ENCODE results near the gene CD1D.
"Not testable (repeated sequence)": the region's sequence is repeated elsewhere in the genome, so short reads cannot be mapped to it uniquely, and the experiment has no call there.

CD1D gene

GRCh38 chr1:158180741-158181576 is at the start of gene CD1D:
Gene CD1D, plus strand, starts transcription at chr1:158180895. Its CDS starts 207 bp downstream, at chr1:158181102.
- no peak for DNase-seq (ENCODE audit: low read depth in 2 of 2)

- DNase-seq (ENCODE audit: low read depth in 2 of 2), result no peak
Observed at GRCh38 chr1:158131217-158131616, 49.5 kb upstream of the CD1D start.

- DNase-seq (ENCODE audit: low read depth in 2 of 2), result no peak
Observed at GRCh38 chr1:158140764-158141192, 39.9 kb upstream of the CD1D start.

GRCh38 chr1:158145173-158145719 is 35.4 kb upstream of the CD1D start:
- no peak for DNase-seq (ENCODE audit: low read depth in 2 of 2)

GRCh38 chr1:158146165-158146564 is 34.5 kb upstream of the CD1D start:
- DNase-seq (ENCODE audit: low read depth in 2 of 2), result no peak

- no peak for DNase-seq (ENCODE audit: low read depth in 2 of 2)
Observed at GRCh38 chr1:158146739-158147138, 34.0 kb upstream of the CD1D start.

GRCh38 chr1:158147401-158147800 is 33.3 kb upstream of the CD1D start:
- no peak for DNase-seq (ENCODE audit: low read depth in 2 of 2)

- no peak for DNase-seq (ENCODE audit: low read depth in 2 of 2)
Observed at GRCh38 chr1:158147869-158148268, 32.8 kb upstream of the CD1D start.

- DNase-seq (ENCODE audit: low read depth in 2 of 2), result no peak
Observed at GRCh38 chr1:158148468-158148867, 32.2 kb upstream of the CD1D start.

- DNase-seq (ENCODE audit: low read depth in 2 of 2), result no peak
Observed at GRCh38 chr1:158149175-158149574, 31.5 kb upstream of the CD1D start.

GRCh38 chr1:158149577-158150269 is 31.0 kb upstream of the CD1D start:
- DNase-seq (ENCODE audit: low read depth in 2 of 2), result peak; percentile 26 to 56

GRCh38 chr1:158150523-158150922 is 30.2 kb upstream of the CD1D start:
- DNase-seq (ENCODE audit: low read depth in 2 of 2), result no peak

GRCh38 chr1:158153179-158153578 is 27.5 kb upstream of the CD1D start:
- no peak for DNase-seq (ENCODE audit: low read depth in 2 of 2)

- no peak for DNase-seq (ENCODE audit: low read depth in 2 of 2)
Observed at GRCh38 chr1:158153746-158154444, 26.8 kb upstream of the CD1D start.

GRCh38 chr1:158154501-158154900 is 26.2 kb upstream of the CD1D start:
- no peak for DNase-seq (ENCODE audit: low read depth in 2 of 2)

GRCh38 chr1:158155673-158156072 is 25.0 kb upstream of the CD1D start:
- DNase-seq (ENCODE audit: low read depth in 2 of 2), result no peak

- no peak for DNase-seq (ENCODE audit: low read depth in 2 of 2)
Observed at GRCh38 chr1:158159597-158159996, 21.1 kb upstream of the CD1D start.

- DNase-seq (ENCODE audit: low read depth in 2 of 2), result no peak
Observed at GRCh38 chr1:158161446-158161845, 19.2 kb upstream of the CD1D start.

- DNase-seq (ENCODE audit: low read depth in 2 of 2), result no peak
Observed at GRCh38 chr1:158163000-158163947, 17.4 kb upstream of the CD1D start.

GRCh38 chr1:158169105-158169504 is 11.6 kb upstream of the CD1D start:
- DNase-seq (ENCODE audit: low read depth in 2 of 2), result no peak

- not testable (repeated sequence) for DNase-seq (ENCODE audit: low read depth in 2 of 2)
Observed at GRCh38 chr1:158175915-158176314, 4.8 kb upstream of the CD1D start.
